SU-DHL-6 (cell line): ENCODE data around the gene CCDC179.

Experiments used
- H2AFZ ChIP-seq: fragments of 200-600 bp; sonication (generic); 2 replicates; pipeline ENCODE4 v1.6.1; 2014; ENCODE audit warnings: low read depth, mild to moderate bottlenecking, moderate library complexity, mixed read lengths, antibody characterized with exemption, low read length; ENCODE audit not compliant: severe bottlenecking
- H3F3A ChIP-seq: fragments of 200-600 bp; shearing (Covaris generic); 2 replicates; pipeline ENCODE4 v1.6.0; 2016; ENCODE audit warnings: antibody characterized with exemption, mild to moderate bottlenecking; ENCODE audit not compliant: insufficient read depth
- H3K27ac ChIP-seq: fragments of 200-600 bp; sonication (generic); 2 replicates; pipeline ENCODE4 v1.5.1; 2016; ENCODE audit warnings: low read depth, mild to moderate bottlenecking, low read length, moderate library complexity, mixed read lengths
- H3K27me3 ChIP-seq: fragments of 200-600 bp; sonication (generic), shearing (Covaris generic); 2 replicates; pipeline ENCODE4 v1.6.0; 2014; ENCODE audit warnings: mild to moderate bottlenecking, low read length
- H3K36me3 ChIP-seq: fragments of 200-600 bp; sonication (generic); 2 replicates; pipeline ENCODE4 v1.6.1; 2014; ENCODE audit warnings: mild to moderate bottlenecking, low read length, mixed read lengths
- H3K4me2 ChIP-seq: fragments of 300-600, 200-600 bp; shearing (Covaris generic), sonication (generic); 2 replicates; pipeline ENCODE4 v1.6.0; 2014; ENCODE audit warnings: low read length, low read depth, mild to moderate bottlenecking; ENCODE audit not compliant: poor library complexity, severe bottlenecking
- H3K4me3 ChIP-seq: fragments of 200-600 bp; sonication (generic); 2 replicates; pipeline ENCODE4 v1.5.1; 2014; ENCODE audit warnings: antibody characterized with exemption, low read length, mild to moderate bottlenecking, mixed read lengths; ENCODE audit not compliant: insufficient read depth, poor library complexity, severe bottlenecking
- H3K79me2 ChIP-seq: fragments of 200-600 bp; sonication (generic); 2 replicates; pipeline ENCODE4 v1.6.1; 2014; ENCODE audit warnings: mild to moderate bottlenecking, low read length, moderate library complexity; ENCODE audit not compliant: insufficient read depth
- H3K9ac ChIP-seq: fragments of 200-600 bp; sonication (generic); 2 replicates; pipeline ENCODE4 v1.7.0; 2014; ENCODE audit warnings: mild to moderate bottlenecking, low read length
- H3K9me2 ChIP-seq: fragments of 200-600 bp; sonication (generic); replicated peaks from 2 replicates; pipeline ENCODE4 v1.6.1; 2014; ENCODE audit warnings: low read length; ENCODE audit not compliant: insufficient read depth
- H3K9me3 ChIP-seq: fragments of 200-600 bp; sonication (generic); 2 replicates; pipeline ENCODE4 v1.6.1; 2014; ENCODE audit warnings: low read length, mixed read lengths; ENCODE audit not compliant: insufficient read depth
- H4K20me1 ChIP-seq: fragments of 200-600 bp; sonication (generic); 2 replicates; pipeline ENCODE4 v1.6.1; 2014; ENCODE audit warnings: low read depth, mild to moderate bottlenecking, antibody characterized with exemption, low read length, moderate library complexity, mixed read lengths
- CTCF ChIP-seq: fragments of 200-600 bp; sonication (generic); IDR thresholded peaks from one replicate; pipeline ENCODE4 v1.5.1; 2017; ENCODE audit warnings: antibody characterized with exemption, mild to moderate bottlenecking, low read length, moderate library complexity; ENCODE audit not compliant: insufficient read depth, poor library complexity, severe bottlenecking
- EZH2phosphoT487 ChIP-seq: fragments of 200-600 bp; sonication (generic), shearing (Covaris generic); conservative IDR thresholded peaks from 2 replicates; pipeline ENCODE4 v1.6.1; 2018; ENCODE audit warnings: mild to moderate bottlenecking, antibody characterized with exemption, low read length, moderate library complexity, mixed read lengths

CCDC179 gene

GRCh38 chr11:22851477-22851876 lies 8.8 kb downstream of the CCDC179 start:
- TF ChIP-seq CTCF (no peak), EZH2phosphoT487 (no peak)
- Histone ChIP-seq H3F3A (no peaks in the 10 kb centered on the region), H3K27me3 (no peaks in the 10 kb centered on the region), H4K20me1 (no peaks in the 10 kb centered on the region), H3K9ac (no peak overlapping the region), H3K79me2 (no peaks in the 10 kb centered on the region), H3K4me3 (no peak overlapping the region), H3K36me3 (no peaks in the 10 kb centered on the region), H3K27ac (no peak overlapping the region), H3K9me3 (no peaks in the 10 kb centered on the region), H2AFZ (no peak overlapping the region), H3K4me2 (no peak overlapping the region), H3K9me2 (no peaks in the 10 kb centered on the region)

GRCh38 chr11:22846726-22847125 lies 13.5 kb downstream of the CCDC179 start:
- H3K9me2 ChIP-seq, result no peaks in the 10 kb centered on the region
- H3K9ac ChIP-seq, result no peak overlapping the region
- H3K27ac ChIP-seq, result no peak overlapping the region
- no peak for TF ChIP-seq CTCF
- TF ChIP-seq EZH2phosphoT487, result no peak
- H3K9me3 ChIP-seq, result no peaks in the 10 kb centered on the region
- H3K79me2 ChIP-seq, result no peaks in the 10 kb centered on the region
- H3F3A ChIP-seq, result no peaks in the 10 kb centered on the region
- no peaks in the 10 kb centered on the region for H3K27me3 ChIP-seq
- H3K4me3 ChIP-seq, result no peak overlapping the region
- no peaks in the 10 kb centered on the region for H4K20me1 ChIP-seq
- H3K36me3 ChIP-seq, result no peaks in the 10 kb centered on the region
- no peak overlapping the region for H2AFZ ChIP-seq
- H3K4me2 ChIP-seq, result no peak overlapping the region

- Histone ChIP-seq H2AFZ (no peak overlapping the region), H3K9me3 (no peaks in the 10 kb centered on the region), H3K4me3 (no peak overlapping the region), H3F3A (peaks cover 11% of the 10 kb centered on the region; the same call in 1 of the 2 replicates), H3K27ac (no peak overlapping the region), H3K36me3 (no peaks in the 10 kb centered on the region), H3K27me3 (no peaks in the 10 kb centered on the region), H3K9ac (no peak overlapping the region), H3K79me2 (peaks cover 12% of the 10 kb centered on the region), H3K9me2 (no peaks in the 10 kb centered on the region), H3K4me2 (no peak overlapping the region), H4K20me1 (no peaks in the 10 kb centered on the region)
- TF ChIP-seq EZH2phosphoT487 (no peak), CTCF (no peak)
These were observed 27.8 kb downstream of the CCDC179 start for GRCh38 chr11:22832315-22833015.
